Activated T-helper 9 cell treated with anti-CD3 and anti-CD28 coated beads, Interleukin-2, amount 50 U/mL, for 16 hours (primary cell): ENCODE measurements around the gene R3HDM2.
"Not testable (repeated sequence)": the region's sequence is repeated elsewhere in the genome, so short reads cannot be mapped to it uniquely, and the experiment has no call there.

Experiments used
- DNase-seq: peaks from one replicate; pipeline ENCODE4 v3.0.0-alpha.2; 2020; ENCODE audit warnings: low read depth

Gene R3HDM2

GRCh38 chr12:57377103-57377840 is 53.6 kb downstream of the R3HDM2 start:
- no peak for DNase-seq

GRCh38 chr12:57372233-57372632 is 58.6 kb downstream of the R3HDM2 start:
- DNase-seq, result no peak

- no peak for DNase-seq
Measured at GRCh38 chr12:57370696-57371095, 60.1 kb downstream of the R3HDM2 start.

GRCh38 chr12:57370072-57370471 is 60.8 kb downstream of the R3HDM2 start:
- no peak for DNase-seq

- no peak for DNase-seq
Measured at GRCh38 chr12:57369202-57369601, 61.6 kb downstream of the R3HDM2 start.

GRCh38 chr12:57368349-57369095 is 62.3 kb downstream of the R3HDM2 start:
- DNase-seq, result no peak

GRCh38 chr12:57367121-57367520 is 63.7 kb downstream of the R3HDM2 start:
- no peak for DNase-seq

- no peak for DNase-seq
Measured at GRCh38 chr12:57366315-57366714, 64.5 kb downstream of the R3HDM2 start.

- not testable (repeated sequence) for DNase-seq
Measured at GRCh38 chr12:57364156-57364555, 66.7 kb downstream of the R3HDM2 start.

GRCh38 chr12:57360468-57360867 is 70.4 kb downstream of the R3HDM2 start:
- no peak for DNase-seq

GRCh38 chr12:57358646-57359045 is 72.2 kb downstream of the R3HDM2 start:
- no peak for DNase-seq

GRCh38 chr12:57355734-57356133 is 75.1 kb downstream of the R3HDM2 start:
- no peak for DNase-seq

GRCh38 chr12:57352166-57352565 is 78.7 kb downstream of the R3HDM2 start:
- no peak for DNase-seq

- DNase-seq, result no peak
Measured at GRCh38 chr12:57347284-57347683, 83.6 kb downstream of the R3HDM2 start.

GRCh38 chr12:57343703-57344378 is 87.0 kb downstream of the R3HDM2 start:
- no peak for DNase-seq

- DNase-seq, result no peak
Measured at GRCh38 chr12:57342207-57342691, 88.6 kb downstream of the R3HDM2 start.

GRCh38 chr12:57341275-57341990 is 89.4 kb downstream of the R3HDM2 start:
- no peak for DNase-seq

GRCh38 chr12:57340104-57340503 is 90.7 kb downstream of the R3HDM2 start:
- DNase-seq, result no peak

- DNase-seq, result not testable (repeated sequence)
Measured at GRCh38 chr12:57336299-57336698, 94.5 kb downstream of the R3HDM2 start.

GRCh38 chr12:57334219-57334618 is 96.6 kb downstream of the R3HDM2 start:
- DNase-seq, result no peak

- DNase-seq, result no peak
Measured at GRCh38 chr12:57332646-57333312, 98.1 kb downstream of the R3HDM2 start.

- no peak for DNase-seq
Measured at GRCh38 chr12:57330992-57331391, 99.9 kb downstream of the R3HDM2 start.
